Right lobe of liver (tissue), 6 donors: ENCODE data around the gene TFCP2L1. TPM values are rescaled to one million over a fixed set of nuclear protein-coding genes. Genes with fewer than 3 reads are reported as not detected.
A peak's percentile ranks its signal among the peaks of the same experiment; 100 is the strongest.

Source experiments
- ATAC-seq, 4 donors: fragments of 200-7000 bp; cut with Tn5 transposase; one replicate each; pipeline ENCODE4 v1.9.1; 2020; ENCODE audit warnings: mild to moderate bottlenecking in 4 of 4, moderate library complexity in 4 of 4
- DNase-seq, 3 donors: peaks; one replicate each; pipeline ENCODE4 v3.0.0-alpha.2; 2020
- H3K27ac ChIP-seq, 3 donors: fragments of 200-600 bp; one replicate each; pipeline ENCODE4 v1.8.0; 2022
- H3K27me3 ChIP-seq, 2 donors: fragments of 200-600 bp; one replicate each; pipeline ENCODE4 v1.8.0; 2022
- H3K36me3 ChIP-seq, 4 donors: fragments of 200-600 bp; sonication (generic) in 1 of 4; one replicate each; pipeline versions ENCODE4 v1.5.1 to v1.8.0; 2017 to 2022; ENCODE audit warnings: control low read depth in 1 of 4
- H3K4me1 ChIP-seq, 4 donors: fragments of 200-600 bp; sonication (generic) in 1 of 4; one replicate each; pipeline versions ENCODE4 v1.5.1 to v1.8.0; 2017 to 2022; ENCODE audit warnings: control low read depth in 1 of 4
- H3K4me3 ChIP-seq, 3 donors: fragments of 200-600 bp; one replicate each; pipeline ENCODE4 v1.8.0; 2022
- H3K9me3 ChIP-seq, 4 donors: fragments of 200-600 bp; sonication (generic) in 1 of 4; one replicate each; pipeline versions ENCODE4 v1.5.1 to v1.8.0; 2017 to 2022; ENCODE audit warnings: control low read depth in 1 of 4
- POLR2A ChIP-seq: fragments of 450-650 bp; IDR thresholded peaks from one replicate; pipeline ENCODE4 v1.6.1; 2017; ENCODE audit warnings: antibody characterized with exemption, mild to moderate bottlenecking
- WGBS: methylation state at CpG from one replicate; pipeline ENCODE4 v1.1.6; 2018; ENCODE audit warnings: low coverage, low lambda C conversion rate; ENCODE audit not compliant: insufficient coverage; ENCODE audit errors: missing lambda C conversion rate; 5-methylcytosine and 5-hydroxymethylcytosine counted together
- intact Hi-C, 2 donors: fragments of 100-400 bp; cut with DNase I; formaldehyde crosslinking; loops; one replicate each; pipeline versions ENCODE4 v1.11.2 to v1.14.1; 2022
- total RNA-seq, 6 experiments: library from RNA; depleted of rRNA in 2 of 6; stranded (reverse); fragments of >200 nt in 2 of 6; fragmentation: NEBNext Ultra II Directional in 3 of 6; extraction: Animal tissue kit (Norgen Biotek cat#: 25700) in 3 of 6; gene quantifications; one replicate each; pipeline versions ENCODE4 v1.1.0 to v1.2.4, GENCODE V29; 2016 to 2023
- TF ChIP-seq, protein P1 (sequence below), 4 donors: fragments of 200-600 bp in 3 of 4; fragments of 450-650 bp in 1 of 4; IDR thresholded peaks; one replicate each; pipeline versions ENCODE4 v1.5.1 to v1.8.0; 2016 to 2022; ENCODE audit warnings: antibody characterized with exemption in 4 of 4, mild to moderate bottlenecking in 2 of 4
- donor health status: DM: no; HTN: yes; CAD: no.
- donor health status: DM: no; HTN: no; CAD: no.
- donor health status: DM: no; HTN: no; CAD: no.
- donor health status: DM: no; HTN: yes; CAD: no.
- donor health status: DM: no; HTN: yes; CAD: no.

Gene TFCP2L1
- total RNA-seq, 6 experiments from 2014 or later, result 0.26 to 1.7 (median 0.34) TPM

DNA sequence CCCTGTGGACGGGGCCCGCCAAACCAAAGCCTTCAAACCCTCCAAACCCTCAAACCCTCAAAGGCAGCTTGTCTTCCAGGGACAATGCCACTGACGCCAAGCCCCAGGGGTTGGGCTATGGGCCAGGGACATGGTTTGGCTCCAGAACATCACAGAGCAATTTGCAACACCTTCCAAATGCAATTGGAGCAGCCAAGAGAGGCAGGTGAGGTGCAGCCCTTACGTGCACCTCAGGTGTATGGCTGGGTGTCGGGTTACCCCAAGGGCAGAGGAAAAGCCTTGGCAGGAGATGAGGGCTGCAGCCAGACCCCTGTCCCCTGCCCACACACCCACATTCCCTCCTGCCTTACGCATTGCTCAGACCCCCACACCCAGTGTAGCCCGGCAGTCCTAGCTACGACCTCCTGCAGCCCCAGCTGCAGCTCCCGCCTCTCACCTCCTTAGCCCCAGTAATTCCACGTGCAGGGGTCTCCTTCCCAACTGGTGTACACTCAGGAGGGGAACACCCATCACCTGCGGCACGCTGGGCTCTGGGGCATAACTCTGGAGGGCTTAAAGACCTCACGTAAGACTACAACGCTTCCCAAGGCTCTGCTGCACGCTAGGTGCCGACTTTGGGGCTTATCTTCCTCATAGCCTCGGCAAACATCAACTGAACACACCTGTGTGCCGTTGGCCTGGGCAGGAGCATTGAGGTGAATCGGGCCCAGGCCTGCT is 88.7 kb downstream of the TFCP2L1 start:
- TF ChIP-seq, protein P1, sequence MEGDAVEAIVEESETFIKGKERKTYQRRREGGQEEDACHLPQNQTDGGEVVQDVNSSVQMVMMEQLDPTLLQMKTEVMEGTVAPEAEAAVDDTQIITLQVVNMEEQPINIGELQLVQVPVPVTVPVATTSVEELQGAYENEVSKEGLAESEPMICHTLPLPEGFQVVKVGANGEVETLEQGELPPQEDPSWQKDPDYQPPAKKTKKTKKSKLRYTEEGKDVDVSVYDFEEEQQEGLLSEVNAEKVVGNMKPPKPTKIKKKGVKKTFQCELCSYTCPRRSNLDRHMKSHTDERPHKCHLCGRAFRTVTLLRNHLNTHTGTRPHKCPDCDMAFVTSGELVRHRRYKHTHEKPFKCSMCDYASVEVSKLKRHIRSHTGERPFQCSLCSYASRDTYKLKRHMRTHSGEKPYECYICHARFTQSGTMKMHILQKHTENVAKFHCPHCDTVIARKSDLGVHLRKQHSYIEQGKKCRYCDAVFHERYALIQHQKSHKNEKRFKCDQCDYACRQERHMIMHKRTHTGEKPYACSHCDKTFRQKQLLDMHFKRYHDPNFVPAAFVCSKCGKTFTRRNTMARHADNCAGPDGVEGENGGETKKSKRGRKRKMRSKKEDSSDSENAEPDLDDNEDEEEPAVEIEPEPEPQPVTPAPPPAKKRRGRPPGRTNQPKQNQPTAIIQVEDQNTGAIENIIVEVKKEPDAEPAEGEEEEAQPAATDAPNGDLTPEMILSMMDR (IDR thresholded peaks at IDR 0.05), result no peak
- no peak for TF ChIP-seq POLR2A
- DNase-seq, result peak in 2 of 3 donors; percentile 25 to 38
- WGBS, result 36% methylated on average over 3 of the region's 19 CpGs

DNA sequence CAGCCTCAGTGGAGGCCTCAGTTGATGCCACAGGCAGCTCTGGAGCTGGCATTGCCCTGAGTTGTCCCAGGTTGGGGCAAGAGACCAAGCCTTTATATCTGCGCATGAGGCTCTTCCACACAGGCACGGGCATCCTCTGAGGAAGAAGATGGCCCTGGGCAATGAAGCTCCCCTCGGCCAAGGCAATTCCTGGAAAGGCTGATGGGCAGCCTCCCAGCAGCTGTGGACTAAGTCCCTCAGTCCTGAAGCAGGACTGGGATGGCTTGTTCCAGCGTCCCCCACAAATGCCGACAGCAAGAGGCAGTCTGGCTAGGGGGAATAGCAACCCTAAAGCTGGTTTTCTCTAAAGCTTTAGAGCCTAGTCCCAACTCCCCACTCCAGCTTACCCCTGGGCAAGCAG is 90.0 kb downstream of the TFCP2L1 start:
- TF ChIP-seq POLR2A, result no peak
- TF ChIP-seq, protein P1 (IDR thresholded peaks at IDR 0.05), result no peak
- H3K4me1 ChIP-seq, result no peaks in the 10 kb centered on the region
- DNase-seq (peak in 2 of 3 donors; percentile 24 to 33), ATAC-seq (no peak)
- no peaks in the 10 kb centered on the region for H3K9me3 ChIP-seq
- no peak overlapping the region for H3K27ac ChIP-seq
- WGBS, result 51% methylated on average over 2 of the region's 5 CpGs
- H3K27me3 ChIP-seq, result no peaks in the 10 kb centered on the region
- H3K4me3 ChIP-seq, result no peak overlapping the region
- intact Hi-C loops, result no loop called here
- no peaks in the 10 kb centered on the region for H3K36me3 ChIP-seq

More for the DNA sequence above, 88.7 kb downstream of the TFCP2L1 start:
- Histone ChIP-seq H3K9me3 (no peaks in the 10 kb centered on the region), H3K27me3 (no peaks in the 10 kb centered on the region), H3K4me1 (no peaks in the 10 kb centered on the region), H3K4me3 (no peak overlapping the region), H3K36me3 (no peaks in the 10 kb centered on the region), H3K27ac (no peak overlapping the region)
- intact Hi-C loops, result no loop called here
- ATAC-seq, result no peak

DNA sequence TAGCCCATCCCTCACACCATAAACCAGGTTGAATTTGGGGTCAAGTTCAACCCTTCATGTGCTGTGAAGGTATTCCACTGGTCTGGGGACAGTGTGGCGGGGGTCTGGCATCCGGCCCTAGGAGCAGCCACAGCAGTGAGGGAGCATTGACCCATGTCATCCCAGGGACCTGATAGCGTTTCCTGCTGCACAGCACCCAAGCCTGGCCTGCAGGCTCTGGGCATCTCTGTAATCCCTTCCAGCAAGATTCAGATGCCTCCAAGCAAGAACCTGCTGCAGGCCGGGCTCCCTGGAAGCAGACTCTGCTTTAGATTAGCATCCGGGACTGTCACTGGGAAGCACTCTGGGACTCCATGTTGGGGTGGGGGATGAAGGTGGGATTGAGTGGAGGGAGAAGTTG is 90.4 kb downstream of the TFCP2L1 start:
- Histone ChIP-seq H3K4me1 (no peaks in the 10 kb centered on the region), H3K27ac (no peak overlapping the region), H3K9me3 (no peaks in the 10 kb centered on the region), H3K4me3 (no peak overlapping the region), H3K36me3 (no peaks in the 10 kb centered on the region), H3K27me3 (no peaks in the 10 kb centered on the region)
- no peak for TF ChIP-seq POLR2A
- TF ChIP-seq, protein P1 (IDR thresholded peaks at IDR 0.05), result no peak
- intact Hi-C loops, result no loop called here
- 80% methylated on average over 1 of the region's 5 CpGs for WGBS
- ATAC-seq (no peak), DNase-seq (no peak)

DNA sequence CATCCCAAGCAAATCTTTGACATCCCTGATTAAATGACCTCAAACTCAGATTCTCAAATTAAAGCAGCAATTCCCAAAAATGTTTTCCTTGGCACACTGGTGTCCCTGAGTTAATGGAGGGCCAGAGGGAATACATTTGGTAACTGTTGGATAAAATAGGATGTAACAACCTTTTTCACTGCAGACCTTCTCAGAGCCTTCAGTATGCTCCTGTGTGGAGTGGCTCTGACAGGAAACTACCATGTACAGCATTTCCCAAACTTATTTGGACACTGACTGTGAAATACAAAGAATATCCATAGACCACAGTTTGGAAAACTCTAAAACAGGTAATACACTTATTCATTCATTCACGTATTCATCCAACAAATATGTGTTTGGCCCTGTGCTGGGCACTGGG is 91.8 kb downstream of the TFCP2L1 start:
- WGBS, result no CpG with 5 or more reads among the region's 1 CpG
- no peak for TF ChIP-seq POLR2A
- TF ChIP-seq, protein P1 (IDR thresholded peaks at IDR 0.05), result no peak

More for the DNA sequence above, 91.8 kb downstream of the TFCP2L1 start:
- Histone ChIP-seq H3K27me3 (no peaks in the 10 kb centered on the region), H3K4me1 (no peaks in the 10 kb centered on the region), H3K4me3 (no peak overlapping the region), H3K36me3 (no peaks in the 10 kb centered on the region), H3K9me3 (no peaks in the 10 kb centered on the region), H3K27ac (no peak overlapping the region)
- DNase-seq (no peak), ATAC-seq (no peak)
- intact Hi-C loops, result no loop called here
